ENCODE measurements around the gene RBM20. TPM values are rescaled to one million over a fixed set of nuclear protein-coding genes. Genes with fewer than 3 reads are reported as not detected.

The RBM20 gene
- total RNA-seq, 1 experiment from 2014 or later = 0.11 TPM

- TF ChIP-seq CTCF (conservative IDR thresholded peaks at IDR 0.05) (no peak), EZH2 (IDR thresholded peaks at IDR 0.05; ENCODE audit: low read depth) (no peak)
- intact Hi-C loops (cut with micrococcal nuclease; ENCODE audit: unreplicated experiment) = no loop called here
- Histone ChIP-seq H3K4me3 (no peak overlapping the region), H3K27me3 (ENCODE audit: insufficient read depth, low read depth) (no peaks in the 10 kb centered on the region), H3K79me2 (ENCODE audit: low read depth) (no peaks in the 10 kb centered on the region), H3K9me3 (ENCODE audit: insufficient read depth, low read depth) (no peaks in the 10 kb centered on the region), H3K27ac (no peak overlapping the region), H3F3A (ENCODE audit: insufficient read depth, low read depth) (peaks cover 12% of the 10 kb centered on the region), H3K9me2 (ENCODE audit: insufficient read depth) (no peaks in the 10 kb centered on the region), H4K20me1 (ENCODE audit: insufficient read depth) (no peaks in the 10 kb centered on the region), H2AFZ (no peak overlapping the region), H3K4me1 (replicated peaks; ENCODE audit: insufficient read depth) (peaks cover 10% of the 10 kb centered on the region), H3K4me2 (peak overlapping the region; percentile 55), H3K36me3 (ENCODE audit: low read depth) (no peaks in the 10 kb centered on the region)
- peak; percentile 56 to 93 for DNase-seq
- ChIA-PET CTCF (interaction anchor here (0.7 kb wide), 1 partner anchor 130 kb away, joined by 3 read pairs; no protein-coding TSS in a partner anchor), POLR2A (ENCODE audit: unreplicated experiment) (interaction anchor here (0.6 to 0.8 kb wide), 3 partner anchors 289 to 753 kb away, joined by 3 to 9 read pairs (median 6); no protein-coding TSS in a partner anchor)
- no TSS peak for BruUV-seq (replicated peaks)
These were observed 14.4 kb upstream of the RBM20 start for GRCh38 chr10:110629680-110630191.

- Histone ChIP-seq H3K27ac (no peak overlapping the region), H3K79me2 (ENCODE audit: low read depth) (no peaks in the 10 kb centered on the region), H3K4me1 (replicated peaks; ENCODE audit: insufficient read depth) (peaks cover 10% of the 10 kb centered on the region), H3K4me2 (no peak overlapping the region), H4K20me1 (ENCODE audit: insufficient read depth) (no peaks in the 10 kb centered on the region), H3K9me3 (ENCODE audit: insufficient read depth, low read depth) (no peaks in the 10 kb centered on the region), H3K27me3 (ENCODE audit: insufficient read depth, low read depth) (no peaks in the 10 kb centered on the region), H3K36me3 (ENCODE audit: low read depth) (no peaks in the 10 kb centered on the region), H3K9me2 (ENCODE audit: insufficient read depth) (no peaks in the 10 kb centered on the region), H3K4me3 (no peak overlapping the region), H2AFZ (no peak overlapping the region), H3F3A (ENCODE audit: insufficient read depth, low read depth) (peaks cover 12% of the 10 kb centered on the region)
- intact Hi-C loops (cut with micrococcal nuclease; ENCODE audit: unreplicated experiment) = no loop called here
- no peak for DNase-seq
- POLR2A ChIA-PET (ENCODE audit: unreplicated experiment) = no interaction called here
- CTCF ChIA-PET = no interaction called here
- TF ChIP-seq EZH2 (IDR thresholded peaks at IDR 0.05; ENCODE audit: low read depth) (no peak), CTCF (conservative IDR thresholded peaks at IDR 0.05) (no peak)
- no TSS peak for BruUV-seq (replicated peaks)
These were observed 12.2 kb upstream of the RBM20 start for GRCh38 chr10:110631934-110632333.

GRCh38 chr10:110632591-110633215, 11.4 kb upstream of the RBM20 start:
- intact Hi-C loops (cut with micrococcal nuclease; ENCODE audit: unreplicated experiment) = no loop called here
- H3K4me2 ChIP-seq = no peak overlapping the region
- ChIA-PET POLR2A (ENCODE audit: unreplicated experiment) (no interaction called here), CTCF (no interaction called here)
- H4K20me1 ChIP-seq (ENCODE audit: insufficient read depth) = no peaks in the 10 kb centered on the region
- peaks cover 16% of the 10 kb centered on the region for H3F3A ChIP-seq (ENCODE audit: insufficient read depth, low read depth)
- H3K36me3 ChIP-seq (ENCODE audit: low read depth) = no peaks in the 10 kb centered on the region
- TF ChIP-seq CTCF (conservative IDR thresholded peaks at IDR 0.05) = no peak
- no peak for TF ChIP-seq EZH2 (IDR thresholded peaks at IDR 0.05; ENCODE audit: low read depth)
- no TSS peak for BruUV-seq (replicated peaks)
- H2AFZ ChIP-seq = no peak overlapping the region
- no peaks in the 10 kb centered on the region for H3K79me2 ChIP-seq (ENCODE audit: low read depth)
- no peak for DNase-seq
- peaks cover 10% of the 10 kb centered on the region for H3K4me1 ChIP-seq (replicated peaks; ENCODE audit: insufficient read depth)
- no peaks in the 10 kb centered on the region for H3K9me2 ChIP-seq (ENCODE audit: insufficient read depth)
- no peaks in the 10 kb centered on the region for H3K9me3 ChIP-seq (ENCODE audit: insufficient read depth, low read depth)
- no peak overlapping the region for H3K27ac ChIP-seq
- no peak overlapping the region for H3K4me3 ChIP-seq
- H3K27me3 ChIP-seq (ENCODE audit: insufficient read depth, low read depth) = no peaks in the 10 kb centered on the region

All from PC-9 (cell line).